DND-41 (cell line): Measurements from ENCODE around the gene PLEKHG3.

Source experiments
- ATAC-seq: fragments of 200-7000 bp; cut with Tn5 transposase; 3 replicates; pipeline ENCODE4 v1.9.1; 2021; ENCODE audit warnings: low read depth; ENCODE audit not compliant: insufficient read depth
- DNase-seq: peaks from one replicate; pipeline ENCODE4 v3.0.0-alpha.2; 2020
- H2AFZ ChIP-seq: 2 replicates; pipeline ENCODE4 v1.6.0; 2012; ENCODE audit warnings: low read depth, low read length
- H3K27ac ChIP-seq: 2 replicates; pipeline ENCODE4 v1.5.1; 2012; ENCODE audit warnings: low read length, inconsistent platforms
- H3K27me3 ChIP-seq: fragments of 200-600 bp; sonication (generic); 2 replicates; pipeline ENCODE4 v1.6.0; 2012; ENCODE audit warnings: low read length, mild to moderate bottlenecking, inconsistent platforms; ENCODE audit not compliant: insufficient read depth, poor library complexity
- H3K36me3 ChIP-seq: 2 replicates; pipeline ENCODE4 v1.5.1; 2012; ENCODE audit warnings: low read length, inconsistent platforms; ENCODE audit not compliant: insufficient read depth
- H3K4me1 ChIP-seq: 2 replicates; pipeline ENCODE4 v1.5.1; 2012; ENCODE audit warnings: mild to moderate bottlenecking, low read length; ENCODE audit not compliant: insufficient read depth
- H3K4me2 ChIP-seq: 2 replicates; pipeline ENCODE4 v1.6.0; 2012; ENCODE audit warnings: mild to moderate bottlenecking, moderate library complexity, low read length, inconsistent platforms; ENCODE audit not compliant: insufficient read depth
- H3K4me3 ChIP-seq, 2 experiments: fragments of 200-600 bp in 1 of 2; shearing (Covaris generic) in 1 of 2; 2 replicates each; pipeline ENCODE4 v1.5.1; 2012 to 2016; ENCODE audit warnings: inconsistent platforms in 2 of 2, low read length in 2 of 2, mild to moderate bottlenecking in 2 of 2, low read depth in 1 of 2, moderate library complexity in 1 of 2
- H3K79me2 ChIP-seq: 2 replicates; pipeline ENCODE4 v1.6.0; 2012; ENCODE audit warnings: low read length, inconsistent platforms; ENCODE audit not compliant: insufficient read depth
- H3K9ac ChIP-seq: 2 replicates; pipeline ENCODE4 v1.6.0; 2012; ENCODE audit warnings: low read depth, mild to moderate bottlenecking, inconsistent platforms, low read length, moderate library complexity
- H3K9me3 ChIP-seq: 2 replicates; pipeline ENCODE4 v1.5.1; 2012; ENCODE audit warnings: low read length, moderate library complexity, mild to moderate bottlenecking, inconsistent platforms; ENCODE audit not compliant: insufficient read depth, severe bottlenecking
- H4K20me1 ChIP-seq: 2 replicates; pipeline ENCODE4 v1.6.0; 2012; ENCODE audit warnings: low read length; ENCODE audit not compliant: insufficient read depth
- CTCF ChIP-seq: IDR thresholded peaks from 2 replicates; pipeline ENCODE4 v1.5.1; 2012; ENCODE audit warnings: borderline replicate concordance, low read length, moderate library complexity, mild to moderate bottlenecking; ENCODE audit not compliant: poor library complexity, severe bottlenecking; ENCODE audit errors: extremely low read depth
- EZH2 ChIP-seq: IDR thresholded peaks from 3 replicates; pipeline ENCODE4 v1.6.1; 2012; ENCODE audit warnings: borderline replicate concordance, low read depth, mild to moderate bottlenecking, moderate library complexity, low read length, inconsistent platforms; ENCODE audit not compliant: severe bottlenecking

Gene PLEKHG3

GRCh38 chr14:64772397-64772950 is 68.2 kb downstream of the PLEKHG3 start:
- Histone ChIP-seq H3K27me3 (no peaks in the 10 kb centered on the region), H3K9ac (no peak overlapping the region), H3K4me3 (no peak overlapping the region), H2AFZ (no peak overlapping the region), H3K9me3 (no peaks in the 10 kb centered on the region), H4K20me1 (no peaks in the 10 kb centered on the region), H3K79me2 (no peaks in the 10 kb centered on the region), H3K27ac (no peak overlapping the region), H3K4me1 (no peaks in the 10 kb centered on the region), H3K36me3 (no peaks in the 10 kb centered on the region), H3K4me2 (no peak overlapping the region)
- no peak for TF ChIP-seq CTCF
- TF ChIP-seq EZH2, result no peak
- no peak for ATAC-seq
- no peak for DNase-seq

GRCh38 chr14:64773046-64773445 is 68.8 kb downstream of the PLEKHG3 start:
- Histone ChIP-seq H3K9me3 (no peaks in the 10 kb centered on the region), H3K27ac (no peak overlapping the region), H3K27me3 (no peaks in the 10 kb centered on the region), H3K4me2 (no peak overlapping the region), H2AFZ (no peak overlapping the region), H3K4me3 (no peak overlapping the region), H3K4me1 (no peaks in the 10 kb centered on the region), H3K79me2 (no peaks in the 10 kb centered on the region), H3K36me3 (no peaks in the 10 kb centered on the region), H4K20me1 (no peaks in the 10 kb centered on the region), H3K9ac (no peak overlapping the region)
- DNase-seq (no peak), ATAC-seq (no peak)
- no peak for TF ChIP-seq CTCF
- no peak for TF ChIP-seq EZH2

- no peak overlapping the region for H3K9ac ChIP-seq
- ATAC-seq, result no peak
- H4K20me1 ChIP-seq, result no peaks in the 10 kb centered on the region
- no peak overlapping the region for H3K4me2 ChIP-seq
- H3K27me3 ChIP-seq, result no peaks in the 10 kb centered on the region
- no peak overlapping the region for H3K27ac ChIP-seq
- no peak for DNase-seq
- H3K4me3 ChIP-seq, result no peak overlapping the region
- no peaks in the 10 kb centered on the region for H3K4me1 ChIP-seq
- no peaks in the 10 kb centered on the region for H3K36me3 ChIP-seq
- H3K79me2 ChIP-seq, result no peaks in the 10 kb centered on the region
- TF ChIP-seq CTCF (no peak), EZH2 (no peak)
- no peak overlapping the region for H2AFZ ChIP-seq
- H3K9me3 ChIP-seq, result no peaks in the 10 kb centered on the region
Observed at GRCh38 chr14:64773577-64773976, 69.4 kb downstream of the PLEKHG3 start.

GRCh38 chr14:64774272-64774671 is 70.0 kb downstream of the PLEKHG3 start:
- H4K20me1 ChIP-seq, result no peaks in the 10 kb centered on the region
- H3K79me2 ChIP-seq, result no peaks in the 10 kb centered on the region
- H3K9ac ChIP-seq, result no peak overlapping the region
- TF ChIP-seq EZH2, result no peak
- no peak for TF ChIP-seq CTCF
- H3K9me3 ChIP-seq, result no peaks in the 10 kb centered on the region
- DNase-seq, result no peak
- no peak overlapping the region for H3K4me3 ChIP-seq
- H2AFZ ChIP-seq, result no peak overlapping the region
- H3K27ac ChIP-seq, result no peak overlapping the region
- no peak for ATAC-seq
- H3K27me3 ChIP-seq, result no peaks in the 10 kb centered on the region
- H3K4me2 ChIP-seq, result no peak overlapping the region
- H3K4me1 ChIP-seq, result no peaks in the 10 kb centered on the region
- H3K36me3 ChIP-seq, result no peaks in the 10 kb centered on the region
